ENCODE results near the gene TAF3. TPM values are rescaled to one million over a fixed set of nuclear protein-coding genes. Genes with fewer than 3 reads are reported as not detected.

The TAF3 gene
- 1.6 and 2.6 TPM in 2 replicates for total RNA-seq

GRCh38 chr10:7818295-7819120 lies at the start of gene TAF3:
Gene TAF3, plus strand, starts transcription at chr10:7818505. Its CDS starts 205 bp downstream, at chr10:7818710.

GRCh38 chr10:7787857-7788638 lies 30.3 kb upstream of the TAF3 start, which contains the start of the genes ATP5F1C and KIN:
Gene ATP5F1C, plus strand, starts transcription at chr10:7788177. Its CDS starts 31 bp downstream, at chr10:7788208.
Gene KIN, minus strand, starts transcription at chr10:7787993. Its CDS starts 60 bp downstream, at chr10:7787933.

GRCh38 chr10:8054494-8055407 lies 236.4 kb downstream of the TAF3 start, which contains the start of gene GATA3:
Gene GATA3, plus strand, starts transcription at chr10:8054688. Its CDS starts 968 bp downstream, at chr10:8055656.

Other genes with a start within 250 kb of the TAF3 start
- 0.98 and 3.8 TPM in 2 replicates for gene ITIH5, start 151.5 kb upstream of the TAF3 start, total RNA-seq
- gene ITIH2, start 115.2 kb upstream of the TAF3 start, total RNA-seq, result not detected in 2 replicates
- gene KIN, start 30.5 kb upstream of the TAF3 start, total RNA-seq, result 1.9 and 2.9 TPM in 2 replicates
- 248 and 255 TPM in 2 replicates for gene ATP5F1C, start 30.3 kb upstream of the TAF3 start, total RNA-seq
- 0.76 TPM in 1 of 2 replicates, not detected in the other for gene GATA3, start 236.2 kb downstream of the TAF3 start, total RNA-seq